DND-41 (cell line): ENCODE measurements around the gene ITGA1.

ENCODE experiments used
- CTCF ChIP-seq: IDR thresholded peaks from 2 replicates; pipeline ENCODE4 v1.5.1; 2012; ENCODE audit warnings: borderline replicate concordance, low read length, moderate library complexity, mild to moderate bottlenecking; ENCODE audit not compliant: poor library complexity, severe bottlenecking; ENCODE audit errors: extremely low read depth
- EZH2 ChIP-seq: IDR thresholded peaks from 3 replicates; pipeline ENCODE4 v1.6.1; 2012; ENCODE audit warnings: borderline replicate concordance, low read depth, mild to moderate bottlenecking, moderate library complexity, low read length, inconsistent platforms; ENCODE audit not compliant: severe bottlenecking

- TF ChIP-seq CTCF (no peak), EZH2 (no peak)
Measured at GRCh38 chr5:52743012-52743411, 44.7 kb upstream of the ITGA1 start.
